Activated CD4-positive, alpha-beta T cell treated with anti-CD3 and anti-CD28 coated beads for 36 hours (primary cell): ENCODE measurements around the gene TPM2. TPM values are rescaled to one million over a fixed set of nuclear protein-coding genes. Genes with fewer than 3 reads are reported as not detected.
A peak's percentile ranks its signal among the peaks of the same experiment; 100 is the strongest.

Experiments used
- ATAC-seq: fragments of 200-7000 bp; cut with Tn5 transposase; one replicate; pipeline ENCODE4 v1.10.0; 2021; ENCODE audit warnings: mild to moderate bottlenecking, moderate library complexity
- CTCF ChIA-PET: fragments of 350-600 bp; sonication (Branson Sonifier 250); formaldehyde crosslinking; loops from one replicate; lab custom pipeline; 2021; ENCODE audit warnings: antibody characterized with exemption; lab: Charles Lee
- POLR2A ChIA-PET: fragments of 350-600 bp; sonication (Branson Sonifier 250); formaldehyde crosslinking; loops from one replicate; lab custom pipeline; 2021; ENCODE audit warnings: antibody characterized with exemption, inconsistent platforms; lab: Charles Lee
- DNase-seq: peaks from one replicate; pipeline ENCODE4 v3.0.0-alpha.2; 2020
- H3K27ac Mint-ChIP-seq: one replicate; pipeline ENCODE4 v1.8.0; 2021; ENCODE audit warnings: mixed read lengths
- H3K27me3 Mint-ChIP-seq: one replicate; pipeline ENCODE4 v1.8.0; 2021; ENCODE audit warnings: mixed read lengths
- H3K36me3 Mint-ChIP-seq: one replicate; pipeline ENCODE4 v1.8.0; 2021; ENCODE audit warnings: low read depth, mixed read lengths
- H3K4me1 Mint-ChIP-seq: one replicate; pipeline ENCODE4 v1.8.0; 2021; ENCODE audit warnings: mixed read lengths
- H3K4me3 Mint-ChIP-seq: one replicate; pipeline ENCODE4 v1.8.0; 2021; ENCODE audit warnings: mild to moderate bottlenecking, moderate library complexity, mixed read lengths
- H3K9me3 Mint-ChIP-seq: one replicate; pipeline ENCODE4 v1.8.0; 2021; ENCODE audit warnings: low read depth, mixed read lengths
- intact Hi-C, 2 experiments: fragments of 100-400 bp; cut with DNase I in 1 of 2; cut with micrococcal nuclease in 1 of 2; formaldehyde crosslinking; loops; one replicate each; pipeline versions ENCODE4 v1.14.2 to v1.15.1; 2022 to 2024; cut with DNase I, micrococcal nuclease
- total RNA-seq, 2 experiments: library from RNA; stranded (reverse); gene quantifications; one replicate each; pipeline ENCODE4 v1.2.3, GENCODE V29; 2021

TPM2 gene
- total RNA-seq, 2 experiments from 2014 or later: 4.3 to 5.5 TPM

GRCh38 chr9:35731415-35732184 lies 41.9 kb upstream of the TPM2 start:
- CTCF ChIA-PET: interaction anchor here (0.5 to 8.4 kb wide), 16 partner anchors 10 to 1097 kb away, joined by 3 to 68 read pairs (median 5); partner anchors contain the start of genes CCDC107, GBA2, RGP1 and RMRP
- DNase-seq: no peak
- Mint-ChIP-seq H3K9me3 (no peaks in the 10 kb centered on the region), H3K4me1 (peaks cover 21% of the 10 kb centered on the region), H3K36me3 (peaks cover 22% of the 10 kb centered on the region), H3K27me3 (no peaks in the 10 kb centered on the region), H3K27ac (peak overlapping the region; percentile 93), H3K4me3 (no peak overlapping the region)
- no peak for ATAC-seq
- POLR2A ChIA-PET: interaction anchor here (0.9 to 1.6 kb wide), 3 partner anchors 17 to 70 kb away, joined by 3 to 14 read pairs (median 3); partner anchors contain the start of genes GBA2, RGP1 and TPM2
- intact Hi-C loops: loop anchor here (1.0 to 10.0 kb wide), 21 partner anchors 18 to 1274 kb away; partner anchors contain the start of genes GBA2 (in 2 of the 2), RGP1 (in 2 of the 2), CCDC107 (in 1 of the 2) and CD72 (in 1 of the 2)

DNA sequence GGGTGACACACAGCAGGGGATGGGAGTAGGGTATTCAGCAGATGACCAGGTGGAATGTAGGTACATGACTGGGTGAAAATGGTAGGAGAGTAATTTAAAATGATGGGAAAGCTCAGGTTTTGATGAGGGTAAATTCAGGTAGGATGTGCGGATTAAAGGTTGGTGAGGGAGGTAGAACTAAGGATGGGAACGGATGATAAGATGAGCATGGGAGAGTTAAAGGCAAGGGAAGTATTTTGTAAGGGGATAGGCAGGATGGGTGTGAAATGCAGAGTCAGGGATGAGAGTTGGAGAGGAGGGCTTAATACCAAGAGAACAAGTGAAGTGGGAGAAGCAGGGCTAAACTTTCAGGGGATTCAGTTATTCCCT lies 40.7 kb upstream of the TPM2 start:
- Mint-ChIP-seq H3K4me1 (peaks cover 23% of the 10 kb centered on the region), H3K4me3 (no peak overlapping the region), H3K36me3 (peaks cover 18% of the 10 kb centered on the region), H3K27ac (peak overlapping the region; percentile 55), H3K9me3 (no peaks in the 10 kb centered on the region), H3K27me3 (no peaks in the 10 kb centered on the region)
- POLR2A ChIA-PET: interaction anchor here (1.1 kb wide), 1 partner anchor 18 kb away, joined by 3 read pairs; no protein-coding TSS in a partner anchor
- no peak for ATAC-seq
- no peak for DNase-seq
- CTCF ChIA-PET: interaction anchor here (0.5 to 8.4 kb wide), 17 partner anchors 8 to 716 kb away, joined by 3 to 68 read pairs (median 4); partner anchors contain the start of genes CCDC107, GBA2, RGP1 and RMRP
- intact Hi-C loops: loop anchor here (5.0 to 10.0 kb wide), 6 partner anchors 113 to 1273 kb away; partner anchors contain the start of genes CD72 (in 1 of the 2), DNAI1 (in 1 of the 2), FAM219A (in 1 of the 2) and GNE (in 1 of the 2)

DNA sequence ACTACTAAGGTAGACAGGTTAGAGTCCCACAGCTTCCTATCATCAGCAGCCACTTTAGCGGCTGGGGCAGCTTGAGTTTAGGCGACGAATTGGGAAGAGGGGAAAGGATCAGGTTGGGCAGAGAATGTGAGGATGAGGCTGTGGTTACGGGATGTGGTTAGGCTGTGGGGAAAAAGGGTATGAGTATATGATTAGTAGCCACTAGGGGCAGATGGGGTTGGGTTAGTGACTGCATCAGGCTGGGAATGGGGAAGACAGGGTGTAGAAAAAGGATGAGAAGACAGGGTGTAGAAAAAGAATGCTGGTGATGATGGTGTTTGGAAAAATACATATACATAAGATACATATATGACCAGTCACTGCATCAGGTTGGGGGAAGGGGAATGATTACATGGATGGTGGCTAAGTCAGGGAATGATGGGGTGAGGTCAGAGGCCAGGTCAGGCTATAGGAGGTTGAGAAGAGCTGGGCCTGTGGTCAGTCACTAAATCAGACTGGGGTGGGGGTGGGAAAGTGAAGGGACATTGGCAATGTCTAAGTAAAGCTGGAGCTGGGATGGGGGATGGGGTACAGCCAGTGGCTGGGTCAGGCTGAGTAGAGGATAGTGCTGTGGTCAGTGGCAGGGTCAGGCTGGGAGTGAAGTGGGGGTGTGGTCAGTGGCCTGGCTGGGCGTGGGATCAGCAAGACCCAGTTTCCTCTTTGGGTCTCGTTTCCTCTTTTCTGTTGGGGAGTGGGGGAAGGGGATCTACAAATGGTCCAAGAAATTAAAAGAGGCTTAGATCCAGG lies 40.2 kb upstream of the TPM2 start:
- CTCF ChIA-PET: interaction anchor here (0.5 to 8.4 kb wide), 14 partner anchors 9 to 717 kb away, joined by 3 to 68 read pairs (median 5); partner anchors contain the start of genes CCDC107, GBA2, RGP1 and RMRP

DNA sequence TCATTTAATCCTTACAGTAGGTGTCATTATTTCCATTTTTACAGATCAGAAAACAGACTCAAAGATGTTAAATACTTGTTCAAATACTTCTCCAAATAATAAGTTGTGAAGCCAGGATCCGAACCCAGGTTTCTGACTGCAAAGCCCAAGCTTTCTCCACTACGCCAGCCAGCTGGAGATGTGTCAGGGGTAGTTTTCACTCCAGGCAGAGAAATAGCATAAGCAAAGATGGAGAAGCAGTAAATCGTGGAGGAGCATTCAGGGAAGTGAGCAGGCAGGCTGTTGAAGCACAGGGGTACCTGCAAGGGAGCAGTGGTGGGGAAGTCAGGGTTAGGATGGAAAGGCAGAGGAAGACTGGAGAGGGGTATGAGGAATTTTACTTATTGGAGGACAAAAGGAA lies 39.4 kb upstream of the TPM2 start:
- H3K4me3 Mint-ChIP-seq: no peak overlapping the region
- H3K27ac Mint-ChIP-seq: no peak overlapping the region
- DNase-seq (peak; percentile 20), ATAC-seq (no peak)
- ChIA-PET POLR2A (no interaction called here), CTCF (interaction anchor here (0.7 to 8.4 kb wide), 14 partner anchors 9 to 193 kb away, joined by 3 to 68 read pairs (median 5); partner anchors contain the start of genes GBA2 and RGP1)
- H3K36me3 Mint-ChIP-seq: peaks cover 22% of the 10 kb centered on the region
- intact Hi-C loops: no loop called here
- no peaks in the 10 kb centered on the region for H3K27me3 Mint-ChIP-seq
- no peaks in the 10 kb centered on the region for H3K9me3 Mint-ChIP-seq
- peaks cover 19% of the 10 kb centered on the region for H3K4me1 Mint-ChIP-seq

More for the DNA sequence above, 40.2 kb upstream of the TPM2 start:
- Mint-ChIP-seq H3K36me3 (peaks cover 20% of the 10 kb centered on the region), H3K4me3 (no peak overlapping the region), H3K27me3 (no peaks in the 10 kb centered on the region), H3K9me3 (no peaks in the 10 kb centered on the region), H3K4me1 (peaks cover 23% of the 10 kb centered on the region), H3K27ac (peak overlapping the region; percentile 55)
- POLR2A ChIA-PET: interaction anchor here (1.1 kb wide), 1 partner anchor 19 kb away, joined by 3 read pairs; no protein-coding TSS in a partner anchor
- DNase-seq: peak; percentile 62
- ATAC-seq: no peak
- intact Hi-C loops: loop anchor here (5.0 to 10.0 kb wide), 6 partner anchors 113 to 1273 kb away; partner anchors contain the start of genes CD72 (in 1 of the 2), DNAI1 (in 1 of the 2), FAM219A (in 1 of the 2) and GNE (in 1 of the 2)

- peak; percentile 75 for DNase-seq
- no peaks in the 10 kb centered on the region for H3K27me3 Mint-ChIP-seq
- H3K9me3 Mint-ChIP-seq: no peaks in the 10 kb centered on the region
- ChIA-PET CTCF (interaction anchor here (0.6 to 8.4 kb wide), 23 partner anchors 9 to 193 kb away, joined by 3 to 68 read pairs (median 4); partner anchors contain the start of genes ARHGEF39, CCDC107, GBA2 and RGP1), POLR2A (no interaction called here)
- peak; percentile 7 for ATAC-seq
- intact Hi-C loops: no loop called here
- H3K4me1 Mint-ChIP-seq: peaks cover 11% of the 10 kb centered on the region
- peaks cover 22% of the 10 kb centered on the region for H3K36me3 Mint-ChIP-seq
- no peak overlapping the region for H3K4me3 Mint-ChIP-seq
- H3K27ac Mint-ChIP-seq: no peak overlapping the region
These were observed 38.6 kb upstream of the TPM2 start for GRCh38 chr9:35728041-35728971.

DNA sequence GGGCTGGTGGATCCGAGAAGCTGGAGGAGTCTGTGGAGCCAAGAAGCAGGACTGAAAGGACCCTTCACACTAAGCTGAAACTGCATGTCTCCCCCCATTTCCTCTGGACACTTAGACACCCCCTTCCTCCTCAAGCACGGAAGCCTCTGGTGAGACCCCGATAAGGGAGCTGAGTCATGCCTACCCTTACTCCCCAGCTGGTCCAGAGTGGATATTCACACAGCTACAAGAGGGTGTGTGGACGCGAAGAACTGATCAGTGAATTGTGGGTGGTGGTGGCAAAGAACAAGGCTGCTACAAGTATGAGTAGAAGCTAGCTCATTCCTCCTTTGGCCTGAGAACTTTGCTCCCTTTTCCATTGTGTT lies 37.9 kb upstream of the TPM2 start:
- intact Hi-C loops: no loop called here
- Mint-ChIP-seq H3K27ac (no peak overlapping the region), H3K4me3 (no peak overlapping the region), H3K9me3 (no peaks in the 10 kb centered on the region), H3K4me1 (peaks cover 7% of the 10 kb centered on the region), H3K36me3 (peaks cover 22% of the 10 kb centered on the region), H3K27me3 (no peaks in the 10 kb centered on the region)
- CTCF ChIA-PET: interaction anchor here (0.6 to 8.4 kb wide), 17 partner anchors 9 to 462 kb away, joined by 3 to 68 read pairs (median 4); partner anchors contain the start of genes ARHGEF39, CCDC107, GBA2 and RGP1
- POLR2A ChIA-PET: no interaction called here
- ATAC-seq (no peak), DNase-seq (no peak)

- Mint-ChIP-seq H3K4me3 (no peak overlapping the region), H3K4me1 (peaks cover 7% of the 10 kb centered on the region), H3K27me3 (no peaks in the 10 kb centered on the region), H3K27ac (peak overlapping the region; percentile 49), H3K36me3 (peaks cover 27% of the 10 kb centered on the region), H3K9me3 (no peaks in the 10 kb centered on the region)
- ChIA-PET POLR2A (no interaction called here), CTCF (interaction anchor here (0.5 to 8.4 kb wide), 14 partner anchors 9 to 463 kb away, joined by 3 to 68 read pairs (median 4); partner anchors contain the start of genes ARHGEF39 and TMEM8B)
- DNase-seq: peak; percentile 61
- intact Hi-C loops: no loop called here
- peak; percentile 37 for ATAC-seq
These were observed 37.2 kb upstream of the TPM2 start for GRCh38 chr9:35726931-35727330.

- no peaks in the 10 kb centered on the region for H3K9me3 Mint-ChIP-seq
- no peak for ATAC-seq
- no peak for DNase-seq
- H3K36me3 Mint-ChIP-seq: peaks cover 36% of the 10 kb centered on the region
- ChIA-PET POLR2A (no interaction called here), CTCF (interaction anchor here (0.6 to 8.4 kb wide), 5 partner anchors 12 to 61 kb away, joined by 3 to 68 read pairs (median 6); partner anchors contain the start of gene ARHGEF39)
- H3K27ac Mint-ChIP-seq: no peak overlapping the region
- no peak overlapping the region for H3K4me3 Mint-ChIP-seq
- H3K27me3 Mint-ChIP-seq: no peaks in the 10 kb centered on the region
- H3K4me1 Mint-ChIP-seq: peaks cover 2% of the 10 kb centered on the region
- intact Hi-C loops: no loop called here
These were observed 35.6 kb upstream of the TPM2 start for GRCh38 chr9:35725362-35725761.

DNA sequence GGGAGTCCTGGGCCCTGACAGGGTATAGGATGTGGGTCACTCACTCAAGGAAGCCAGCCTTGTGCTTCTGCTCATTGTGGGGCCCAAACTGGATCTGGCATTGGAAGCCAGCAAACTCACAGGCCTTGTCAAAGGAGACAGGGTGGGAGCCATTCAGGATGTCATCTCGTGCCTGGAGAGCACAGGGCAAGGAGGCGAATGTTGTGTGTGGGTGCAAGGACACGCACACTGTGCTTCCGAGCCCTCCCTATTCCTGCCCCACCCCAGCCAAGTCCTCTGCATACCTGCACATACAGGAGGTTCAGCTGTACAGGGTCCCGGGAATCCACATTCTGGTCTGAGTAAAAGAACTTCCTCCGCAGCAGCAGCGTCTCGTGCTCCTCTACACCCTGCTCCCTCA lies 34.2 kb upstream of the TPM2 start:
- POLR2A ChIA-PET: no interaction called here

DNA sequence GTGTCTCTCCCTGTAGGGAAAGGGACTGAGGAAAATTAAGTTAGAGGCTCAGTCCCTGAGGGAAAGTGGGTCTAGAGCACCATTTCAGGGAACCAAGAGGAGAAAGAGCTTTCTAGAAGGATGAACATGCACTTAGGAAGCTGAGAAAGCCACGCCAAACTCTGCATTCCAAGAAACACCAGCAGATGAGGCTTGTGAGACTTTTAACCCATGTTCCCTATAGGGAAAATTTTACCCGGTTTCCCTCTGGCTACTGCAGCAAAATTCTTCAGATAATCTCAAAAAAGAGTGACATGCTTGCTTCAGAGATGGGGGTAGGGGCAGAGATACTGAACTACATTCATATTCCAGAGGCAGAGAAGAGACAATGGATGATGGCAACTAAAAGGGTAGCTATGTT lies 33.7 kb upstream of the TPM2 start:
- peaks cover 53% of the 10 kb centered on the region for H3K36me3 Mint-ChIP-seq
- H3K27ac Mint-ChIP-seq: peak overlapping the region; percentile 45
- CTCF ChIA-PET: interaction anchor here (1.0 kb wide), 1 partner anchor 28 kb away, joined by 6 read pairs; no protein-coding TSS in a partner anchor

More for the DNA sequence above, 34.2 kb upstream of the TPM2 start:
- H3K36me3 Mint-ChIP-seq: peaks cover 51% of the 10 kb centered on the region
- CTCF ChIA-PET: interaction anchor here (0.6 to 1.0 kb wide), 3 partner anchors 27 to 62 kb away, joined by 3 to 6 read pairs (median 3); no protein-coding TSS in a partner anchor
- ATAC-seq: no peak
- intact Hi-C loops: no loop called here
- H3K9me3 Mint-ChIP-seq: no peaks in the 10 kb centered on the region
- peak overlapping the region; percentile 7 for H3K27ac Mint-ChIP-seq
- no peak for DNase-seq
- no peak overlapping the region for H3K4me3 Mint-ChIP-seq
- H3K27me3 Mint-ChIP-seq: no peaks in the 10 kb centered on the region
- H3K4me1 Mint-ChIP-seq: peaks cover 2% of the 10 kb centered on the region

More for the DNA sequence above, 33.7 kb upstream of the TPM2 start:
- DNase-seq (no peak), ATAC-seq (no peak)
- intact Hi-C loops: no loop called here
- Mint-ChIP-seq H3K4me1 (peaks cover 2% of the 10 kb centered on the region), H3K4me3 (no peak overlapping the region), H3K9me3 (no peaks in the 10 kb centered on the region), H3K27me3 (no peaks in the 10 kb centered on the region)
- POLR2A ChIA-PET: no interaction called here
